ENCODE results near the gene CNTFR. TPM values are rescaled to one million over a fixed set of nuclear protein-coding genes. Genes with fewer than 3 reads are reported as not detected.

Gene CNTFR
- total and polyA plus RNA-seq, 2 of the 8 experiments (the other 6 are each of a cell fraction or from before 2014, with no cell fraction given): 1.2 to 4.2 TPM

DNA sequence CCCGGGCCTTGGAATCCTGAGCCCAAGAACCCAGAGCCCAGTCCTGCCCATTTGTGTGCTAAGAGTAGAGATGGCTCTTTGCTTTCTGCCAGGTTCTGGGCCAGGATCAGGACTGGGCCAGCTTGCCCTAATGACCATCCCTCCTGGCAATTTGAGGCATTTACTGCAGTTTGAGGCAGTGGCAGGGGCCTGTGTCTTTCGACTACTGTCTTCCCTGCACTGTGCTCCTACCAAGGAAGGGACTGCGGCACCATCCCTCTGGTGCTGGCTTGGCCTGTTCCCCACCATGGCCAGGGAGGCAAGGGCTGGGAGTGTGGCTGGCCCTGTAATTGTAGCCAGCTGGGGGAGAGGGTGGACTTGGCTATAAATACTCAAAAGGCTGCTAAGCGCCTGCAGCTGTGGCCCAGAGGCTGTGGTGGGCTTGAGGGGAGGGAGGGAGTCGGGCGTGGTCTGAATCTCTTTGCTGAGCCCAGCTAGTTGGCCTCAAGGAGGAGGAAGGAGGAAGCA is 71.4 kb downstream of the CNTFR start:
- Histone ChIP-seq H3K4me1 (replicated peaks in 1 of 4; ENCODE audit: control insufficient read depth in 3 of 4, insufficient read depth in 4 of 4, low read length in 3 of 4) (peaks cover 6 to 13% (median 13%) of the 10 kb centered on the region in 4 experiments), H3K14ac (ENCODE audit: insufficient read length) (no peak overlapping the region), H2BK20ac (ENCODE audit: low read length) (no peak overlapping the region), H2BK12ac (ENCODE audit: low read depth, low read length) (no peak overlapping the region), H2BK120ac (replicated peaks; ENCODE audit: low read depth, low read length) (no peak overlapping the region), H3K4me3 (ENCODE audit: extremely low read depth in 1 of 4, insufficient read depth in 2 of 4, low read depth in 3 of 4, low read length in 4 of 4) (no peak overlapping the region), H2AFZ (ENCODE audit: low read length) (no peak overlapping the region), H4K5ac (ENCODE audit: insufficient read length, low read depth, low read length) (no peak overlapping the region), H2BK15ac (ENCODE audit: low read length) (no peak overlapping the region), H3K27ac (ENCODE audit: low read depth, low read length) (no peak overlapping the region), H2AK5ac (ENCODE audit: low read depth, low read length) (no peak overlapping the region), H3K36me3 (ENCODE audit: control insufficient read depth in 2 of 4, insufficient read depth in 4 of 4, low read length in 3 of 4) (no peaks in the 10 kb centered on the region), H4K91ac (replicated peaks; ENCODE audit: insufficient read length, low read length) (no peak overlapping the region), H3K79me1 (ENCODE audit: low read depth, low read length) (no peaks in the 10 kb centered on the region), H3K9me3 (ENCODE audit: insufficient read depth in 2 of 2, low read depth in 1 of 2, low read length in 1 of 2) (no peaks in the 10 kb centered on the region), H3K4ac (replicated peaks; ENCODE audit: insufficient read length, low read depth, low read length) (no peak overlapping the region), H3K4me2 (ENCODE audit: insufficient read depth in 1 of 2, low read depth in 2 of 2, low read length in 2 of 2) (no peak overlapping the region), H4K8ac (ENCODE audit: extremely low read depth, insufficient read depth, low read length) (no peak overlapping the region), H3K56ac (replicated peaks; ENCODE audit: insufficient read length, low read depth, low read length) (no peak overlapping the region), H3K23me2 (ENCODE audit: low read depth, low read length) (peaks cover 5% of the 10 kb centered on the region), H3K9ac (replicated peaks in 1 of 4; ENCODE audit: extremely low read depth in 1 of 4, low read depth in 3 of 4, low read length in 3 of 4) (no peak overlapping the region), H3K18ac (ENCODE audit: extremely low read depth, low read length) (no peak overlapping the region), H2BK5ac (ENCODE audit: low read depth, low read length) (no peak overlapping the region), H4K20me1 (replicated peaks in 1 of 2; ENCODE audit: control insufficient read depth in 1 of 2, insufficient read depth in 2 of 2, low read length in 2 of 2) (no peaks in the 10 kb centered on the region), H3K23ac (ENCODE audit: insufficient read length) (no peak overlapping the region), H3K79me2 (ENCODE audit: control insufficient read depth in 1 of 2, insufficient read depth in 2 of 2, low read length in 2 of 2) (no peaks in the 10 kb centered on the region), H3K27me3 (replicated peaks in 1 of 4; ENCODE audit: control insufficient read depth in 3 of 4, extremely low read depth in 1 of 4, insufficient read depth in 3 of 4, low read length in 3 of 4) (peaks cover 1 to 12% (median 9%) of the 10 kb centered on the region in 4 experiments; a peak in 5 of 7 replicates)
- ChIA-PET CTCF (ENCODE audit: partially characterized antibody) (interaction anchor here (0.9 to 6.2 kb wide), 15 partner anchors 9 to 115 kb away, joined by 3 to 53 read pairs (median 9); no protein-coding TSS in a partner anchor), POLR2A (ENCODE audit: partially characterized antibody) (no interaction called here)
- DNase-seq (ENCODE audit: low read depth in 1 of 2, low spot score in 2 of 2): no peak
- 82% methylated on average over 6 of the region's 6 CpGs; no CpG with 5 or more reads in 1 of the 2 experiments for WGBS, 2 experiments (ENCODE audit: extremely low coverage in 1 of 2, insufficient coverage in 1 of 2, insufficient read length in 1 of 2, insufficient replicate concordance in 2 of 2, low coverage in 1 of 2, low lambda C conversion rate in 2 of 2, missing lambda C conversion rate in 1 of 2)
- no peak for TF ChIP-seq SP4 (IDR thresholded peaks at IDR 0.05; ENCODE audit: low read length)
- no peak for TF ChIP-seq NRF1 (IDR thresholded peaks at IDR 0.05; ENCODE audit: low read depth, low read length)
- no peak for TF ChIP-seq EGR1 (IDR thresholded peaks at IDR 0.05; ENCODE audit: borderline replicate concordance, low read depth, low read length)
- no peak for TF ChIP-seq BACH1 (IDR thresholded peaks at IDR 0.05; ENCODE audit: low read length)
- TF ChIP-seq SIRT6 (IDR thresholded peaks at IDR 0.05; ENCODE audit: low read length): no peak
- no peak for TF ChIP-seq SIX5 (IDR thresholded peaks at IDR 0.05; ENCODE audit: low read depth, low read length)
- TF ChIP-seq ASH2L (IDR thresholded peaks at IDR 0.05; ENCODE audit: low read length): no peak
- no peak for FAIRE-seq

Data from H1 (cell line).